ENCODE measurements around the gene TACR2.

TACR2 gene

GRCh38 chr10:69400936-69401335 is 15.8 kb downstream of the TACR2 start:
- no peak for TF ChIP-seq USF1 (IDR thresholded peaks at IDR 0.05)
- TF ChIP-seq TAF1 (IDR thresholded peaks at IDR 0.05; ENCODE audit: low read depth): no peak
- TF ChIP-seq TCF12 (IDR thresholded peaks at IDR 0.05; ENCODE audit: low read depth): no peak
- TF ChIP-seq YY1 (IDR thresholded peaks at IDR 0.05; ENCODE audit: low read depth): no peak
- no peak for TF ChIP-seq RAD21 (IDR thresholded peaks at IDR 0.05; ENCODE audit: low read depth)
- TF ChIP-seq NFIC (IDR thresholded peaks at IDR 0.05): no peak
- no peak for TF ChIP-seq FOXM1 (IDR thresholded peaks at IDR 0.05; ENCODE audit: borderline replicate concordance, low read depth)
- TF ChIP-seq MAX (IDR thresholded peaks at IDR 0.05): no peak
- no peak for TF ChIP-seq CREB1 (IDR thresholded peaks at IDR 0.05; ENCODE audit: low read depth)
- TF ChIP-seq EP300 (IDR thresholded peaks at IDR 0.05; ENCODE audit: borderline replicate concordance): no peak
- TF ChIP-seq REST (IDR thresholded peaks at IDR 0.05; ENCODE audit: low read depth): no peak
- no peak for TF ChIP-seq ZBTB7A (IDR thresholded peaks at IDR 0.05; ENCODE audit: low read depth)
- no peak for TF ChIP-seq CEBPB (IDR thresholded peaks at IDR 0.05)
- TF ChIP-seq EGR1 (IDR thresholded peaks at IDR 0.05): no peak

GRCh38 chr10:69398466-69398865 is 18.3 kb downstream of the TACR2 start:
- TF ChIP-seq ZBTB7A (IDR thresholded peaks at IDR 0.05; ENCODE audit: low read depth) (no peak), MAX (IDR thresholded peaks at IDR 0.05) (no peak), TEAD4 (IDR thresholded peaks at IDR 0.05) (no peak), NFIC (IDR thresholded peaks at IDR 0.05) (no peak), YY1 (IDR thresholded peaks at IDR 0.05; ENCODE audit: low read depth) (no peak)

GRCh38 chr10:69397972-69398371 is 18.7 kb downstream of the TACR2 start:
- TF ChIP-seq CEBPB (IDR thresholded peaks at IDR 0.05) (no peak), YY1 (IDR thresholded peaks at IDR 0.05; ENCODE audit: low read depth) (no peak), MAX (IDR thresholded peaks at IDR 0.05) (no peak), RAD21 (IDR thresholded peaks at IDR 0.05; ENCODE audit: low read depth) (no peak), TEAD4 (IDR thresholded peaks at IDR 0.05) (no peak), TCF12 (IDR thresholded peaks at IDR 0.05; ENCODE audit: low read depth) (no peak), TAF1 (IDR thresholded peaks at IDR 0.05; ENCODE audit: low read depth) (no peak), REST (IDR thresholded peaks at IDR 0.05; ENCODE audit: low read depth) (no peak), EGR1 (IDR thresholded peaks at IDR 0.05) (no peak), ZBTB7A (IDR thresholded peaks at IDR 0.05; ENCODE audit: low read depth) (no peak), USF1 (IDR thresholded peaks at IDR 0.05) (no peak), FOXM1 (IDR thresholded peaks at IDR 0.05; ENCODE audit: borderline replicate concordance, low read depth) (no peak), EP300 (IDR thresholded peaks at IDR 0.05; ENCODE audit: borderline replicate concordance) (no peak), CREB1 (IDR thresholded peaks at IDR 0.05; ENCODE audit: low read depth) (no peak), NFIC (IDR thresholded peaks at IDR 0.05) (no peak)

GRCh38 chr10:69394020-69394419 is 22.7 kb downstream of the TACR2 start:
- TF ChIP-seq TCF12 (IDR thresholded peaks at IDR 0.05; ENCODE audit: low read depth) (no peak), FOXM1 (IDR thresholded peaks at IDR 0.05; ENCODE audit: borderline replicate concordance, low read depth) (no peak), TAF1 (IDR thresholded peaks at IDR 0.05; ENCODE audit: low read depth) (no peak), TEAD4 (IDR thresholded peaks at IDR 0.05) (no peak), NFIC (IDR thresholded peaks at IDR 0.05) (no peak), MAX (IDR thresholded peaks at IDR 0.05) (no peak)

- TF ChIP-seq CEBPB (IDR thresholded peaks at IDR 0.05) (peak; percentile 97), YY1 (IDR thresholded peaks at IDR 0.05; ENCODE audit: low read depth) (no peak), REST (IDR thresholded peaks at IDR 0.05; ENCODE audit: low read depth) (no peak), RAD21 (IDR thresholded peaks at IDR 0.05; ENCODE audit: low read depth) (peak; percentile 99)
These were observed 24.2 kb downstream of the TACR2 start for GRCh38 chr10:69392481-69393000.
